ENCODE measurements around the gene CDX1.

GRCh38 chr5:150188146-150188842 is 21.7 kb downstream of the CDX1 start:
- TF ChIP-seq SP1 (IDR thresholded peaks at IDR 0.05) (no peak), BHLHE40 (IDR thresholded peaks at IDR 0.05; ENCODE audit: borderline replicate concordance) (no peak), SUZ12 (IDR thresholded peaks at IDR 0.05) (no peak), ELF4 (IDR thresholded peaks at IDR 0.05) (no peak), FOXM1 (IDR thresholded peaks at IDR 0.05; ENCODE audit: borderline replicate concordance) (no peak), LEF1 (IDR thresholded peaks at IDR 0.05; ENCODE audit: borderline replicate concordance) (no peak), HDGF (IDR thresholded peaks at IDR 0.05; ENCODE audit: borderline replicate concordance) (no peak), ARNT (IDR thresholded peaks at IDR 0.05) (no peak), FOXA1 (IDR thresholded peaks at IDR 0.05) (no peak), L3MBTL2 (conservative IDR thresholded peaks at IDR 0.05) (no peak), NFRKB (IDR thresholded peaks at IDR 0.05) (no peak), TARDBP (IDR thresholded peaks at IDR 0.05) (no peak), ZNF384 (IDR thresholded peaks at IDR 0.05) (no peak), CTBP1 (IDR thresholded peaks at IDR 0.05; ENCODE audit: borderline replicate concordance) (no peak)
